H9 (cell line): ENCODE results near the gene EFCAB12. TPM values are rescaled to one million over a fixed set of nuclear protein-coding genes. Genes with fewer than 3 reads are reported as not detected.
A peak's percentile ranks its signal among the peaks of the same experiment; 100 is the strongest.

Experiments used
- DNase-seq: peaks from one replicate; pipeline ENCODE4 v3.0.0-alpha.2; 2017
- H2AFZ ChIP-seq: one replicate; pipeline ENCODE4 v1.6.1; 2013; ENCODE audit warnings: mild to moderate bottlenecking, low read length, control low read depth, moderate library complexity
- H2AK5ac ChIP-seq: 2 replicates; pipeline ENCODE4 v1.6.1; 2013; ENCODE audit warnings: low read length, control low read depth, mixed read lengths; ENCODE audit not compliant: insufficient read length
- H2BK120ac ChIP-seq: one replicate; pipeline ENCODE4 v1.6.1; 2013; ENCODE audit warnings: low read depth, mild to moderate bottlenecking, low read length, control low read depth, inconsistent platforms; ENCODE audit not compliant: poor library complexity, severe bottlenecking
- H2BK12ac ChIP-seq: 2 replicates; pipeline ENCODE4 v1.6.1; 2013; ENCODE audit warnings: low read length, control low read depth, mixed read lengths, low read depth; ENCODE audit not compliant: insufficient read length
- H2BK15ac ChIP-seq: 2 replicates; pipeline ENCODE4 v1.6.1; 2013; ENCODE audit warnings: low read depth, low read length, control low read depth
- H2BK20ac ChIP-seq: one replicate; pipeline ENCODE4 v1.6.1; 2013; ENCODE audit warnings: low read depth, mild to moderate bottlenecking, low read length, control low read depth, inconsistent platforms; ENCODE audit not compliant: poor library complexity, severe bottlenecking
- H2BK5ac ChIP-seq: 2 replicates; pipeline ENCODE4 v1.6.1; 2013; ENCODE audit warnings: low read length, control low read depth, mixed read lengths; ENCODE audit not compliant: insufficient read length
- H3K14ac ChIP-seq: 2 replicates; pipeline ENCODE4 v1.6.1; 2013; ENCODE audit warnings: low read length, control low read depth; ENCODE audit not compliant: insufficient read depth
- H3K18ac ChIP-seq: 2 replicates; pipeline ENCODE4 v1.6.1; 2013; ENCODE audit warnings: low read depth, mild to moderate bottlenecking, mixed read lengths, low read length, control low read depth; ENCODE audit not compliant: insufficient read length
- H3K23ac ChIP-seq: 2 replicates; pipeline ENCODE4 v1.6.1; 2013; ENCODE audit warnings: low read length, control low read depth, mixed read lengths, low read depth; ENCODE audit not compliant: insufficient read length
- H3K23me2 ChIP-seq: 2 replicates; pipeline ENCODE4 v1.6.1; 2013; ENCODE audit warnings: low read depth, mild to moderate bottlenecking, mixed read lengths, low read length, control low read depth; ENCODE audit not compliant: insufficient read length, poor library complexity, severe bottlenecking
- H3K27ac ChIP-seq: 2 replicates; pipeline ENCODE4 v1.5.1; 2013; ENCODE audit warnings: low read length, control low read depth, mixed read lengths, low read depth; ENCODE audit not compliant: insufficient read length
- H3K27me3 ChIP-seq: 2 replicates; pipeline ENCODE4 v1.6.1; 2013; ENCODE audit warnings: low read length, control low read depth, inconsistent platforms; ENCODE audit not compliant: insufficient read depth
- H3K4ac ChIP-seq: 2 replicates; pipeline ENCODE4 v1.6.1; 2013; ENCODE audit warnings: low read depth, mild to moderate bottlenecking, control low read depth, inconsistent platforms, low read length, moderate library complexity
- H3K4me1 ChIP-seq: 2 replicates; pipeline ENCODE4 v1.6.1; 2013; ENCODE audit warnings: low read length, control low read depth, inconsistent platforms; ENCODE audit not compliant: insufficient read depth
- H3K4me2 ChIP-seq: 2 replicates; pipeline ENCODE4 v1.6.1; 2013; ENCODE audit warnings: low read length, control low read depth, mixed read lengths; ENCODE audit not compliant: insufficient read length, insufficient read depth
- H3K56ac ChIP-seq: 2 replicates; pipeline ENCODE4 v1.6.1; 2013; ENCODE audit warnings: low read depth, mild to moderate bottlenecking, mixed read lengths, low read length, control low read depth; ENCODE audit not compliant: insufficient read length
- H3K79me1 ChIP-seq: 2 replicates; pipeline ENCODE4 v1.6.1; 2013; ENCODE audit warnings: low read depth, mild to moderate bottlenecking, moderate library complexity, low read length, control low read depth, inconsistent platforms; ENCODE audit not compliant: insufficient read depth, poor library complexity, severe bottlenecking
- H3K79me2 ChIP-seq: 2 replicates; pipeline ENCODE4 v1.6.1; 2013; ENCODE audit warnings: low read length, control low read depth, inconsistent platforms; ENCODE audit not compliant: insufficient read depth
- H3K9ac ChIP-seq: 2 replicates; pipeline ENCODE4 v1.6.1; 2013; ENCODE audit warnings: low read length, control low read depth, mixed read lengths; ENCODE audit not compliant: insufficient read length; ENCODE audit errors: extremely low read depth
- H3K9me3 ChIP-seq: one replicate; pipeline ENCODE4 v1.6.1; 2013; ENCODE audit warnings: low read depth, low read length, inconsistent platforms; ENCODE audit not compliant: control insufficient read depth
- H3T11ph ChIP-seq: one replicate; pipeline ENCODE4 v1.6.1; 2013; ENCODE audit warnings: mild to moderate bottlenecking, low read length, control low read depth, inconsistent platforms
- H4K20me1 ChIP-seq: one replicate; pipeline ENCODE4 v1.6.1; 2013; ENCODE audit not compliant: control insufficient read depth, insufficient read length, insufficient read depth
- H4K5ac ChIP-seq: 2 replicates; pipeline ENCODE4 v1.6.1; 2013; ENCODE audit warnings: low read depth, mild to moderate bottlenecking, mixed read lengths, low read length, control low read depth; ENCODE audit not compliant: insufficient read length
- H4K8ac ChIP-seq: replicated peaks from 2 replicates; pipeline ENCODE4 v1.6.1; 2013; ENCODE audit warnings: low read length, control low read depth, mixed read lengths, low read depth; ENCODE audit not compliant: insufficient read length
- H4K91ac ChIP-seq: 2 replicates; pipeline ENCODE4 v1.6.1; 2013; ENCODE audit warnings: low read depth, mild to moderate bottlenecking, moderate library complexity, mixed read lengths, low read length, control low read depth; ENCODE audit not compliant: insufficient read length
- H3K27ac Mint-ChIP-seq, 3 experiments: 2 replicates in 2 of 3; 3 replicates in 1 of 3; pipeline ENCODE4 v1.8.0; 2020 to 2021; ENCODE audit warnings: mixed read lengths in 3 of 3, mild to moderate bottlenecking in 1 of 3, moderate library complexity in 1 of 3
- H3K27me3 Mint-ChIP-seq: 2 replicates; pipeline ENCODE4 v1.8.0; 2021; ENCODE audit warnings: low read depth, mild to moderate bottlenecking, moderate library complexity, mixed read lengths
- H3K36me3 Mint-ChIP-seq, 3 experiments: 2 replicates in 2 of 3; 3 replicates in 1 of 3; pipeline ENCODE4 v1.8.0; 2020 to 2021; ENCODE audit warnings: low read depth in 3 of 3, mixed read lengths in 3 of 3; ENCODE audit not compliant: insufficient read depth in 1 of 3
- H3K4me1 Mint-ChIP-seq, 2 experiments: 2 replicates each; pipeline ENCODE4 v1.8.0; 2020; ENCODE audit warnings: mixed read lengths in 2 of 2
- H3K4me3 Mint-ChIP-seq, 2 experiments: 2 replicates in 1 of 2; 3 replicates in 1 of 2; pipeline ENCODE4 v1.8.0; 2020 to 2021; ENCODE audit warnings: mild to moderate bottlenecking in 2 of 2, mixed read lengths in 2 of 2, moderate library complexity in 1 of 2
- H3K9me3 Mint-ChIP-seq, 2 experiments: 2 replicates in 1 of 2; 3 replicates in 1 of 2; pipeline ENCODE4 v1.8.0; 2020; ENCODE audit warnings: mild to moderate bottlenecking in 2 of 2, mixed read lengths in 2 of 2, moderate library complexity in 1 of 2
- WGBS: extraction: QIAGEN DNeasy Blood & Tissue Kit; methylation state at CpG from one replicate; pipeline ENCODE4 v1.1.7; 2013; ENCODE audit warnings: missing lambda C conversion rate, low lambda C conversion rate, mixed read lengths; ENCODE audit not compliant: insufficient read length; ENCODE audit errors: extremely low coverage; 5-methylcytosine and 5-hydroxymethylcytosine counted together
- total RNA-seq: library from RNA; stranded (reverse); gene quantifications from 2 replicates; pipeline ENCODE4 v1.2.1, GENCODE V29; 2021
- TF ChIP-seq, protein P1 (sequence below): fragments of 200-600 bp; sonication (generic); conservative IDR thresholded peaks from 3 replicates; pipeline ENCODE4 v1.8.0; 2021; ENCODE audit warnings: antibody characterized with exemption, mild to moderate bottlenecking

The EFCAB12 gene
- total RNA-seq, 1 experiment from 2014 or later: 0.28 TPM

DNA sequence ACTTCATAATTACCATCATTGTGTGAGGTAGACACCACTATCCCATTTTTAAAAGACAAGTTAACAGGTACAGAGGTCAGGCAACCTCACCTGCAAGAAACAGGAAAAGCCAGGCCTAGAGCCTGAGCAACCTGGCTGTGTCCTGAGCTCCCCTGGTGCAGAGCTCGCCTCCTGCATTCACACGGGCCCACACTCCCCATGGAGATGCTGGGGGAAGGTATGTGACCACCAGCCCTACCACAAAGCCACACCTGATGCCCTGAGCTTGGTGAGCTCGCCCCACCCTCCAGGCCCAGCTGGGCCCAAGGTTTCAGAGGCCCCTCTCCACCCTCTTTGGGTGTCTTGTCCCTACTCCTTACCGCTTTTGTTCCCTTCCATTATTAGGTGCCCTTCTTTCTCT is 1.2 kb upstream of the EFCAB12 start:
- peaks cover 33 to 36% of the 10 kb centered on the region in 2 experiments for H3K4me1 Mint-ChIP-seq
- Histone ChIP-seq H3K56ac (no peak overlapping the region), H2AK5ac (no peak overlapping the region), H3K9me3 (no peaks in the 10 kb centered on the region), H3K27me3 (no peaks in the 10 kb centered on the region; the same call in 1 of the 2 replicates), H3K79me1 (no peaks in the 10 kb centered on the region), H3T11ph (no peak overlapping the region), H2BK20ac (no peak overlapping the region), H3K4me2 (no peak overlapping the region), H4K5ac (no peak overlapping the region), H3K9ac (no peak overlapping the region), H2BK12ac (no peak overlapping the region), H4K91ac (no peak overlapping the region), H2AFZ (no peak overlapping the region), H3K79me2 (no peaks in the 10 kb centered on the region), H2BK15ac (no peak overlapping the region), H3K4me1 (peaks cover 5% of the 10 kb centered on the region; the same call in 1 of the 2 replicates), H3K18ac (no peak overlapping the region), H4K20me1 (no peaks in the 10 kb centered on the region), H3K23ac (no peak overlapping the region), H4K8ac (no peak overlapping the region), H3K4ac (no peak overlapping the region), H3K27ac (no peak overlapping the region), H2BK5ac (no peak overlapping the region), H2BK120ac (no peak overlapping the region), H3K23me2 (peaks cover 3% of the 10 kb centered on the region), H3K14ac (no peak overlapping the region)
- peaks cover 18% of the 10 kb centered on the region for H3K27me3 Mint-ChIP-seq
- TF ChIP-seq, protein P1, sequence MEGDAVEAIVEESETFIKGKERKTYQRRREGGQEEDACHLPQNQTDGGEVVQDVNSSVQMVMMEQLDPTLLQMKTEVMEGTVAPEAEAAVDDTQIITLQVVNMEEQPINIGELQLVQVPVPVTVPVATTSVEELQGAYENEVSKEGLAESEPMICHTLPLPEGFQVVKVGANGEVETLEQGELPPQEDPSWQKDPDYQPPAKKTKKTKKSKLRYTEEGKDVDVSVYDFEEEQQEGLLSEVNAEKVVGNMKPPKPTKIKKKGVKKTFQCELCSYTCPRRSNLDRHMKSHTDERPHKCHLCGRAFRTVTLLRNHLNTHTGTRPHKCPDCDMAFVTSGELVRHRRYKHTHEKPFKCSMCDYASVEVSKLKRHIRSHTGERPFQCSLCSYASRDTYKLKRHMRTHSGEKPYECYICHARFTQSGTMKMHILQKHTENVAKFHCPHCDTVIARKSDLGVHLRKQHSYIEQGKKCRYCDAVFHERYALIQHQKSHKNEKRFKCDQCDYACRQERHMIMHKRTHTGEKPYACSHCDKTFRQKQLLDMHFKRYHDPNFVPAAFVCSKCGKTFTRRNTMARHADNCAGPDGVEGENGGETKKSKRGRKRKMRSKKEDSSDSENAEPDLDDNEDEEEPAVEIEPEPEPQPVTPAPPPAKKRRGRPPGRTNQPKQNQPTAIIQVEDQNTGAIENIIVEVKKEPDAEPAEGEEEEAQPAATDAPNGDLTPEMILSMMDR: no peak
- peak overlapping the region in 1 of 2 experiments; percentile 44; a peak in 1 of 5 replicates for H3K4me3 Mint-ChIP-seq
- WGBS: no CpG with 5 or more reads among the region's 4 CpGs
- DNase-seq: peak; percentile 64
- peak overlapping the region; percentile 22 to 84 (median 57); a peak in 3 of 7 replicates for H3K27ac Mint-ChIP-seq
- H3K9me3 Mint-ChIP-seq: no peaks in the 10 kb centered on the region
- peaks cover 11 to 40% (median 40%) of the 10 kb centered on the region in 3 experiments; a peak in 6 of 7 replicates for H3K36me3 Mint-ChIP-seq
